Activated CD4-positive, alpha-beta T cell treated with anti-CD3 and anti-CD28 coated beads, Interleukin-2, Interleukin-4, amounts not matched to agents 100 ng/mL and 50 ng/mL, durations not matched to agents 16 hours and 8 hours (primary cell): Measurements from ENCODE around the gene CALD1.

Source experiments
- DNase-seq: peaks from one replicate; pipeline ENCODE4 v3.0.0-alpha.2; 2020; ENCODE audit warnings: low spot score

CALD1 gene

DNA sequence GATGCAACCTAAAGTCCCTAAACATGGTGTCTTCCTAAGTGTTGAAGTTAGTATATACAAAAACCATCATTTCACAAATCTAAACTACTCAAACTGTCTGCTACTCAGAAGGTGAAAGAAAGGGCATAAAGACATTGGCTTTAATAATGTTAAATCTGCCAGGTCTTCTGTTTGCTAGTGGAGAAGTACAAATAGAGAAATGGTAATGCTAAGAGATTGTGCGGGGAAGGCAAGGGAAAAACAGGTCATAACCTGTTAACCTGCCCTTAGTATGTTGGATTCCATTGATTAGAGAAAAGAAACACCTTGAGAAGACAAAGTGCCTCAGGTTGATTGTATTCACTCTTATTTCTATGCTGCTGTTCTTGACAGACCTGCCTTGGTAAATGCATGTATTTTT lies 80.3 kb downstream of the CALD1 start:
- DNase-seq, result no peak

- DNase-seq, result peak; percentile 38
Measured at GRCh38 chr7:134865001-134865845, 85.8 kb downstream of the CALD1 start.

DNA sequence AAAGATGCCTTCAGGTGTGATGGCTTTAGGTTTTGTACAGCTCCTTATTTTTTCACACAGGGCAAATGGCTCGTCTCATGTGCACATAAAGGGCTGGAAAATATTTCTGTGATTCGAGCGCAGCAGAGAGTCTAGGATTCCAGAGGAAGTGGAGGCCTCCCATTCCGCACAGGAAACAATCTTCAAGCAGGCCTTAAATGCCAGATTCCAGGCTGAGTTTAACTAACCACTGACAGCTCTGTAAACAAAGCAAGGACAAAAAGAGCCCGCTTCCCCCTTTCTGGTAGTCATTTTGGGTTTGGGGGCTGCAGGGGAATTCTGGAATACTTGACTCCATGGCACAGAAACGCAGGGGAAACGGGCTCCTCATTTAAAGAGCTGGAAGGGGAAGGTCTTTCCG lies 87.2 kb downstream of the CALD1 start:
- DNase-seq, result no peak

GRCh38 chr7:134870156-134870555 lies 90.7 kb downstream of the CALD1 start:
- no peak for DNase-seq

DNA sequence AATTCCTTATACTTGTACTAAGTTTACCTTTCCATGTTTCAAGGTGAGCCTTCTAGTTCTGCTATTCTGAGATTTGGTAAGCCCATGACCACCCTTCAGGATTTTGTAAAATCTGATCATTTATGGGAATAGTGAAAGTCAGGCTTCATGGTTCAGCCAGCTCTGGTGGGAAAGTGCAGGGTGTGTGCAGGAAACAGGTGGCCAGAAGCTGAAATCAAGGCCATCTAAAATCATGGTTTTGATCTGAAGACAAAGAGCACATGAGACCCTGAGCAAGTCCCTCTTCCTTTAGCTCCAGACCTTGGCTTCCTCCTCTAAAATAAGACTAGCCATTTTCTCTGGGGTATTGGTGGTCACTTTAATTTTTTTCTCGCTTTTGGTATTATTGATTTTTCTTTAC lies 91.3 kb downstream of the CALD1 start:
- no peak for DNase-seq

- no peak for DNase-seq
Measured at GRCh38 chr7:134873253-134873652, 93.8 kb downstream of the CALD1 start.

GRCh38 chr7:134874407-134874806 lies 95.0 kb downstream of the CALD1 start:
- no peak for DNase-seq

DNA sequence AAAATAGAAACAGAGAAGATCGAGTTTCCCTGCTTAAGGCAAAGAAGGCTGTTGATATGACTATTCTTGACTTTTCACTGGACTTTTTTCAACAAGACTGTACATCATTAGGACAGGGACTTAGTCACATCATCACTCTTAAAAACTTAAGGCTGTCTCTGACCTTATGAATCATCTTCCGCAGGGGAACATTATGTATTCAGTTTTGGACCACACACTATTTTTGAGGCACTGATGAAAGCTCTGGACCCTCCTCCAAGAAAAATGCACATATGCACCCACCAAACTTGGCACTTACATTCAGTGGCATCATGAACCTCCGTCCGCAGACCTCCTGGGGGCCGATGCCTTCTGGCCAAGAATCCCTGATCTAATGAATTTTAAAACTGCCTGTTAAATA lies 96.4 kb downstream of the CALD1 start:
- DNase-seq, result no peak

- no peak for DNase-seq
Measured at GRCh38 chr7:134878746-134879357, 99.4 kb downstream of the CALD1 start.

GRCh38 chr7:134879815-134880475 lies 100.5 kb downstream of the CALD1 start:
- no peak for DNase-seq

DNA sequence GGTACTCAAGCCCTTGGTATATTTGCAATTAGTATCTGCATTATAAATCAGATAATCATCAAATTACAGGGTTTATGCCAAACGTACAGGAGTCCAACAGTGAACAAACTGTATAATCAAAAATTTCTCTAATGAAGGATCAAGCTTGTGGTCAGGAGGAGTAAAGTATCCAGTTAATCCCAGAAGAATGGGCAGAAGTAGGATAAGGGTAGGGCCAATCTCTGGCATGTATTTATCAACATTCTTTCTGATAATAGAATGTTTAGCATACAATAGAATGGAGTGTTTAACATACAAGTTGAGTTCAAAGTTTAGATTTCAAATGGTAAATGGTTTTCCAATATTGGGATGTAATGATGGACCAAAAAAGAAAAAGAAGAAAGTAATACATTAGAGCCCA lies 103.0 kb downstream of the CALD1 start:
- DNase-seq, result no peak

GRCh38 chr7:134885967-134886352 lies 106.5 kb downstream of the CALD1 start:
- DNase-seq, result no peak

DNA sequence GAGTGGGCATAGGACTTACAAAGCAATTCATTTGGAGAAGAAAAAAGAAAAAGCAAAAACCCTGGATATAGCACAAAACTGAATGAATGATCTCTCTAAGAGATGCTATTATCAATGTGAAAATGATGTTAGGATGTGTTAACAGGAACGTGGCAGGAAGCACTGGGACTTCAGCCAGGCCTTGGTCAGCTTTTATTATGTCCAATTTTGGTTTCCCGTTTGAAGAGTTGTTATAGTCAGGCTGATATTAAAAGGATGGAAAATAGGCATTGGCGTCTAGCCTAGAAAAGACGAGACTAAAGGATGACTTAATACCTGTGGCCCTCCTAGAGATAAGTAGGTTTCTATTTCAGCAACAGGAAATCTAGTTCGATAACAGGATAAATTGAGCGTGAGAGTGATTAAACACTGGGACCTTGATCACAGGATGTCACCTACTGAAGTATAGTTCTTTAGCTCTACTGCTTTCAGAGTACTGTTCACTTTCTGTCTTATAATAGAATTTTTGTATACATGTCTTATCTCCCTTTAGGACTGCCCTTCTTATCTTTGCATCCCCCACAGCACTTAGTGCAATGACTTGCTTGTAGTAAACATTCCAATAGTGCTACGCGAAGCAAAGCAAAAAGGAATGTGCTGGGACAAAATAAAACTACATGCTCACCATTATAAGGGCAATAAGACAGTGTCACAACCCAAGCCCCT lies 107.1 kb downstream of the CALD1 start:
- DNase-seq, result peak; percentile 23

DNA sequence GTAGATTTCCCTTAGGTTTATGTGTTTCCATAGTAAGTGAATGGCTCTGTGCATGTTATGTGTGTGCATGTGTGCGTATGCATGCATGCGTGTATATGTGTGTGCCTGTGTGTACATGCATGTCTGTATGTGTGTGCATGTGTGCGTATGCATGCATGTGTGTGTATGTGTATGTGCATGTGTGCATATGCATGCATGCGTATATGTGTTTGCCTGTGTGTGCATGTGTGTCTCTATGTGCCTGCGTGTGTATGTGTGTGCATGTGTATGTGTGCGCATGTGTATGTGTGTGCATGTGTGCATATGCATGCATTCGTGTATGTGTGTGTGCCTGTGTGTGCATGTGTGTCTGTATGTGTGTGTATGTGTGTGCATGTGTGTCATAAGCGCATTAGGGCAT lies 108.1 kb downstream of the CALD1 start:
- DNase-seq, result no peak

- no peak for DNase-seq
Measured at GRCh38 chr7:134888141-134888740, 108.8 kb downstream of the CALD1 start.

DNA sequence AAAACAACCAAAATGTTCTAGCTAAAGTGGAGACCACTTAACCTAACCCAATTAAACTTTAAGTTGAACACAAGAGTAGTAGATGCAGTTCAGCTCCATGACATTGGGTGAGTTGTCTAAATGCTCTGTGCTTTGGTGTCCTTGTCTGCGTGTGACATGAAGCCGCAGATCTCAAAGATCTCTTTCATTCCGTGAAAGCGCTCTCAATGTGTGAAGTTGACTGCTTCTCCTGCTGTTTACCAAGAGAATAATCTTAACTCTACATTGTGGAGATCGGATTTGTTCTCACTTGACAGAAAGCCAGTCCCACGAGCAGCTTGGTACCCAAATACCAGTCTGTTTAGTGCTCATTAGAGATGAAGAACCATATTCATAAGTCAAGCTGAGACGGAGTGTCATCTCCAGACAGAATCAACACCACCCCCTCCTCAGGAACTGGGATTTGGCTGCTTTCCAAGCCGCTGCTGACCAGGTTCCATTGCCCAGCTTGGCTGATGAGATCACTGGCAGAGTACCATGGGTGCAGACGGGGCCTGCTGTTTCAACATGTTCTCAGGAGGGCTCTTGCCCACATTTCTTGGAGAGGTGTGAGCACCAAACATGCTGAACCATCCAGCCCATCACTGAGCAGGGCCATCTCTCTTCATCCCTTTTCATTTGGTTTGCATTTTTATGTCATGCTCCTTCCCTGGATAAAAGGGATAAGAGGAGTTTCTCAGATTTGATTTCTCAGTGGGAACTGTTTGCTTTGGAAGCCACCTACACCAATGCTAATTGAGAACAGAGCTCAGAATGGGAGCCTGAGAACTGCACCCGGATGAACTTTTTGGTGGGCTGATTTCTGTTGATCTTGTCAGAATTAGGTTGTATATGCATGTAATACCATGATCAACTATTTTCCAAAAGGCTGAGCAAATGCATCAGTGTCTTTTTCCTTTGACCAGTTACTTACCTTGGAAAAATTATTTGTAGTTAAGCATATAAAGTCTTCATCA lies 111.1 kb downstream of the CALD1 start:
- no peak for DNase-seq

DNA sequence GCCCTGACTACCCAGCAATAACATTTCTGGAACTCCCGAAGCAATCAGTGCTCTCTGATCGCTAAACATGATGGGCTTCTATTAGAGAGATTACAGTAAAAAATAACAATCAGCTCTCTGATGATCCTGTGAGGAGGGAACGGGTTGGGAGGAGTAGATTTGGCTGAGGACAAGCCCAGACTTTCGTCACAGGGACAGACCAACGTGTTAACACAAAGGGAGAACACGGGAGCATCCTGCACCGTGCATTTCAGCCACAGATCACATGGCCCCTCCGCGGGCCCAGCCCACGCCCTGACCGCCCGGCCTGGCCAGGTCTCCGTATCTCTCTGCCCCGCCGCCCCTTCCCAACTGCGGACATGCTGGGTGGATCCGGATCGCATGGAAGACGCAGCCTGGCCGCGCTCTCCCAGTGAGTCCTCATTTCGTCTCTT lies 111.8 kb downstream of the CALD1 start:
- no peak for DNase-seq

DNA sequence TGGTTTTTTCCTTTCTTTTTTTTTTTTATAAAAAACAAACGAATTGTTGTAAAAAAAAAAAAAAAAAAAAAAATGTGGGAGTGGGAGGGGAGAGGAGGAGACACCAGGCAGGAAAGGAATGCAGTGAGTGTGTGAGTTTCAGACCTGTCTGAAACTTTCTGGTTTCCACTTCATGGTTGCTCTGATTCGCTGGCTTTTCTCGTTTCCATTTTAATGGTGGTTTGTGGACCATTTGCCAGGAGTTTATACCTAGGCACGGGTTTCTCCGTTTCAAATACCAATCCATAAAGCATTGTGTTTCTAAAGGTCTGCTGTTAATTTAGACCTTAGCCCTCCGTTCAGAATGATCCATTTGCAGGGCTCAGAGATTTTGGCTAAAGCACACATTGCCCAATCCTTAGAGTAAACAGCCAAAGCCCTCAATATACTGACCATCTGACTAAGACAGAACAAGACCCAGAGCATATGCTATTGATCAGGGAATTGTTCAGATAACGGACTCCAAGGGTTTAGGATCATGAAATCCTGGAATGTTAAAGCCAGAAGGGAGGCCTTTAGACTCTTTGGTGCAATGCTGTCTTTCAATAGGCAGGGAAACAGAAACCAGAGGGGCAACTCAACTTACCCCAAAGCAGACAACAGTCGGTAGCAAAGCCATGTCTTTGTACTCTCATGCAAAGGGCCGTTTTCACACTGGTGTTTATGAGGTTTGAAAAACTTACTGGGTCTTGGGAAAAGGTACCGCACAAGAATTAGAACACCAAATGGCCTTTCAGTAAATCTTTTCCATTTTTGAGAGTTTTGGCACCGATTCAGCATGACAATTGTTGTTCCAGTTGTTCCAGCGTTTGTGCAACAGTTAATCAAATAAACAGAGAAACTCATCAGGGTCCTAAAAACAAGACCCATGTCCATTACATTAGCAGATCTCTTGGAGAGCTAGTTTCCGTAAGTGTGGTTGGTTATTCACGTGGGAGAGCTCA lies 112.6 kb downstream of the CALD1 start:
- DNase-seq, result no peak

GRCh38 chr7:134892963-134893362 lies 113.5 kb downstream of the CALD1 start:
- DNase-seq, result no peak

- no peak for DNase-seq
Measured at GRCh38 chr7:134893920-134894319, 114.5 kb downstream of the CALD1 start.
